Suppressor macrophage (primary cell): ENCODE data around the gene CEP112.

ENCODE experiments used
- DNase-seq, 4 experiments: peaks; one replicate each; pipeline ENCODE4 v3.0.0-alpha.2; 2020 to 2022

The CEP112 gene

GRCh38 chr17:65588181-65588808, 603.6 kb downstream of the CEP112 start:
- no peak for DNase-seq

GRCh38 chr17:65587534-65588180, 604.3 kb downstream of the CEP112 start:
- DNase-seq = no peak

- DNase-seq = no peak
Measured at GRCh38 chr17:65586899-65587298, 605.0 kb downstream of the CEP112 start.
